Glomerular visceral epithelial cell (primary cell): Measurements from ENCODE around the gene MYO9A.

ENCODE experiments used
- DNase-seq: peaks from one replicate; pipeline ENCODE4 v3.0.0-alpha.2; 2016; ENCODE audit errors: extremely low spot score

Gene MYO9A, protein sequence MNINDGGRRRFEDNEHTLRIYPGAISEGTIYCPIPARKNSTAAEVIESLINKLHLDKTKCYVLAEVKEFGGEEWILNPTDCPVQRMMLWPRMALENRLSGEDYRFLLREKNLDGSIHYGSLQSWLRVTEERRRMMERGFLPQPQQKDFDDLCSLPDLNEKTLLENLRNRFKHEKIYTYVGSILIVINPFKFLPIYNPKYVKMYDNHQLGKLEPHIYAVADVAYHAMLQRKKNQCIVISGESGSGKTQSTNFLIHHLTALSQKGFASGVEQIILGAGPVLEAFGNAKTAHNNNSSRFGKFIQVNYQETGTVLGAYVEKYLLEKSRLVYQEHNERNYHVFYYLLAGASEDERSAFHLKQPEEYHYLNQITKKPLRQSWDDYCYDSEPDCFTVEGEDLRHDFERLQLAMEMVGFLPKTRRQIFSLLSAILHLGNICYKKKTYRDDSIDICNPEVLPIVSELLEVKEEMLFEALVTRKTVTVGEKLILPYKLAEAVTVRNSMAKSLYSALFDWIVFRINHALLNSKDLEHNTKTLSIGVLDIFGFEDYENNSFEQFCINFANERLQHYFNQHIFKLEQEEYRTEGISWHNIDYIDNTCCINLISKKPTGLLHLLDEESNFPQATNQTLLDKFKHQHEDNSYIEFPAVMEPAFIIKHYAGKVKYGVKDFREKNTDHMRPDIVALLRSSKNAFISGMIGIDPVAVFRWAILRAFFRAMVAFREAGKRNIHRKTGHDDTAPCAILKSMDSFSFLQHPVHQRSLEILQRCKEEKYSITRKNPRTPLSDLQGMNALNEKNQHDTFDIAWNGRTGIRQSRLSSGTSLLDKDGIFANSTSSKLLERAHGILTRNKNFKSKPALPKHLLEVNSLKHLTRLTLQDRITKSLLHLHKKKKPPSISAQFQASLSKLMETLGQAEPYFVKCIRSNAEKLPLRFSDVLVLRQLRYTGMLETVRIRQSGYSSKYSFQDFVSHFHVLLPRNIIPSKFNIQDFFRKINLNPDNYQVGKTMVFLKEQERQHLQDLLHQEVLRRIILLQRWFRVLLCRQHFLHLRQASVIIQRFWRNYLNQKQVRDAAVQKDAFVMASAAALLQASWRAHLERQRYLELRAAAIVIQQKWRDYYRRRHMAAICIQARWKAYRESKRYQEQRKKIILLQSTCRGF (N-terminal part only)

DNA sequence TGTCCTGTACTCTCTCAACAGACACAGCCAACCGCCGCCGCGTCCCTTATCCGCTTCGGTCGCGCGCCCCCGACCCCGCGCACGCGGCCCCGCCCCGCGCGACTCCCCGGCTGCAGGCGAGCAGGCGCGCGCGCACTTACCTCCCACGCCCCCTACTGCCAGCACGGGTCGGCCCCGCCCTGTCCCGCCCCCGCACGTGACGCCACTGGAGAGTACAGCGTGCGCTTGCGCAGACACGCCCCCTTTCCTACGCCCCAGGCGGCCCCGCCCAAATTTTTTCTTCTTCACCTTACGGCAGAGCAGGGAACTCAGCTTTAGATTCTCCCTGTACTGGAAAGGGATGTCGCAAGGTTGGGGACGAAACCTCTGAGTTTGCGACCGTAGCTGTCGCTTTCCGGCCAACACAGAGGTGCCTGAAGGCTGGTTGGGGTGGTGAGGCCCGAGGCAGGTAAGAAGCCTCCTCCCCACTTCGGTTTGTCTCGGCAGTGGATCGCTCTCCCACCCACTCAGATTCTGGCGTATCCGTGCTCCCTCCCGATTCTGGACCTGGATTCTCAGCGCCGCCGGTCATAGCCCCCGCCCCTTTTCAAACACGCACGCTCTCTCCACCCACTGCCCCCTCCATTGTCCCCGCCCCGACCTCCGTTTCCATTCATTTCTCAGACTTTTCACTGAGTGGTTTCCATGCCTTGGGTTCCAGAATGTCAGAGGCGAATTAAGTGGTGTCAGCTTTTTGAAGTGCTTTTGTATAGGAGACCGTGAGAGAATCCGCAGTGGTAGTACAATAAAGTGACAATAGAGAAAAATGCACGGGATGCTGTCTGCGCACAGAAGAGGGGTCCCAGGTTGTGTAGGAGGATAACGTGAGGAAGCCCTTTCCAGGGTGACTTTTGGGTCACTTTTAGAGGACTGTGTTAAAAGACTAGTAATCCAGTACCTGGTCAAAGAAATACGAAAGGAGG is at the start of gene MYO9A, which contains the start of gene SENP8:
Gene MYO9A, minus strand, starts transcription at position 134 of the 962 bp plus-strand sequence. CDS start 71,587 bp downstream, outside the sequence.
Gene SENP8, plus strand, starts transcription at position 387 of the 962 bp plus-strand sequence. CDS start 21,221 bp downstream, outside the sequence.
- peak; percentile 99 for DNase-seq

DNA sequence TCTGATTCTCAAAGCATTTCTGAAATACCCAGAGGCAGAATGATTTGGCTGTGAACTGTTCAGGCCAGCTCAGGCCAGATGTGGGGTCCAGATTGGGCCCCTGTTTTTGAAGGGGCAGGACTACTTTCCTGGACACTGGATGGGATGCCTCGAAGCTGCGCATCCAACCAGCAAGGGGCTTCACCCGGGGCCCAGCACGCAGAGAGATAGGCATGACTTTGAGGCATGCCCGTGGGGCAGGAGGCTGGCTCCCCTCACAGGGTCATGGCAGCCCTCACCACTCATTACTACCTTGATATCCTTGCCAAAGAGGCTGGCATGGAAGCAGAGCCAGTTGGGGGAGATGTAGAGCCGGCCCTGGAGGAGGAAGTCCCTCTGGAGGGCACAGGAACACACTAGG is 49.5 kb upstream of the MYO9A start:
- DNase-seq, result no peak

DNA sequence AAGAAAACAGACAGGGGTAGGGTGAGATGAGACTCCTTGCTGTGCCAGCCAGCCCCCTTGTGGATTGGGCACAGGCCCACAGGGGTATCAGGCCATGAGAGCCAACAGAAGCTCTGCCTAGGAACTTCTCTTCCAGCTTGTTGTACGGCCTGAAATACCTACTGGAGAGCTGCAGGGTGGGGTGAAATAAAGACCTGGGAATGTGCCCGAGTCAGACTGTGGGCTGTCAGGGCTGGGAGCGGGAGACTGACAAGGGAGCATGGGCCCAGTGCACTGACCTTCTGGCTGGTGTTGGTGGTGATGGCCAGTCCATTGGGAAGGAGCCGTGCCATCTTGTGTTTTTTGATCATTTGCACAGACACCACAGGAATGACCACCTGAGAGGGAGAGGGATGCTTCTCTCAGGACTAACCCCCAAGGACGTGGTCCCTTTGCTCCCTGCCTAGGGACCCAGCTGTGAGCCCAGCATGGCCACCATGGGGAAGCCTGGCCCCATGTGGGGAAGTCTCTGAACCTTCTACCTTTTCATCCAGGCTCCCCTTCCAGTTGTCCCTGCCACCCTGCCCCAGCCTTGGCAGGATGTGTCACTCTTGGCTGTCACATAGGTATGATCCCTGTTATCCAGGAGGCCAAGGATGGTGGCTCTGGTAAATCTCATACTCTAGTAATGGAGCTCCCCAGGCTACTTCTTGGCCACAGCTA is 48.9 kb upstream of the MYO9A start:
- DNase-seq, result no peak

DNA sequence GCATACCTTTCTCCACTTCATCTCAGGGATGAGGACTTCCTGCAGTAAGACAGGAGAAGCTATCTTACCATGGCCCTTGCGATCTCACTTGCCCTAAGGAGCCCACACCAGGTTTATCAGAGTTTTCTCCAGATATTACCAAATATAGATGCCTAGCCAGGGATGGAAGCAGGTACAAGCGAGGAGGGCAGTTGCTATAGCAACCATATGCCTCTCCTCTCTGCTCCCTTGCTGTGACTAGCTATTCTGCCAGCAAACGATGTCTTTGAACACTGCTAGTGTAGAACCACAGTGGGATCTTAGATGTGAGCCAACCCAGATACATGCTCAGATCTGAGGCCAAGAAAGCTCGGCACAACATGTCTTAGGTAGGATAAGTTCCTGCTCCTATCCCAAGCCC is 45.8 kb upstream of the MYO9A start:
- no peak for DNase-seq

DNA sequence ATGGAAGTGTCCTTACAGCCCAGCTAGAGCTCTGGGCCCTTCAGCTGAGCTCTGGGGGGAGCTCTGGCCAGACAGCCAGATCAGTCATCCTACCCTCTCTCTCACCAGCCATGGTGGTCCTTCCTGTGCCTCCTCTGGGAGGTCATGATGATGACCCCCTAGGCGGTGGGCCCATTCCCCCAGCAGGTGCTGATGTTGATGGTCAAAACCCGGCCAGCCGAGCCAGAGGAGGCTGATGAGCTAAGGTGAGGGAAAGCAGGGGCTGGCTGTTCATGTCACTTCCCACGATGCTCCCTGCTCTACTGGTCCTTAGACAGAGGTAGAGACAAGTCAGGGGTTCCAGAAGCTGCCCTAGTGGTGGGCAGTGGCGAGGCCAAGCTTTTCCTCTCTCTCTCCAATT is 44.6 kb upstream of the MYO9A start:
- no peak for DNase-seq

DNA sequence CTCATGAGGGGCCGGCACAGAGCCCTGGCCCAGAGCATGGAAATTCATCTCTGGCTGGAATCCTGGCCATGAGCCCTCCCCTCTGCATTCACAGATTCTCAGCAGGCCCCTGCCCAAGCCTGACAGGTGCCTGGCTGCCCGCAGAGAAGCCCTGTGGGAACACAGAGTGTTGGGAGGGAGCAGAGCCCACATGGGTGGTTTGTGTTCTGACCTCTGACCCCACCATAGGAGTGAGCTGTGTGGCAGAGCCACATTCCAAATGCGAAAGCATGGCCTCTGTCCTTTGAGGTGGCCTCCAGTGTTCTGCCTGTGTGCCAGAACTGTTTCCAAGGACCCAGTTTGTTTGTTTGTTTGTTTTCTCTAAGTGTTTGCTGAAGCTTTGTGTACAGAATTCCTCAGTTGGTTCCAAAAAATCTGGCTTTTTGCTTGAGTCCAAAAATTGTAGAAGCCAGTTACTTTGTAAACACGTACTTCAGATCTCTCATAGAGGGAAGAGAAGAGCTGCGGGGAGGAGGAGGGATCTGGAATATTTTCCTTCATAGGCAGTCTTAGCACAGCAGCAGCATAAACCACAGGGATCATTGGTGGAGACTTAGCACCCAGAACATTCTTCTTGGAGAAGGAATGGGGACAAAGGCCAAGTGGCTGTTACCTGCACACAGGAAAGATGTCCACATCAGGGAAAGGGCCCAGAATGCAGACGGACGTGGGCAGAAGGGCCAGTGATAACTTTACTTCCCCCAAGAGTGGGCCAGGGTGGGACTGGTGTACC is 43.6 kb upstream of the MYO9A start:
- no peak for DNase-seq

DNA sequence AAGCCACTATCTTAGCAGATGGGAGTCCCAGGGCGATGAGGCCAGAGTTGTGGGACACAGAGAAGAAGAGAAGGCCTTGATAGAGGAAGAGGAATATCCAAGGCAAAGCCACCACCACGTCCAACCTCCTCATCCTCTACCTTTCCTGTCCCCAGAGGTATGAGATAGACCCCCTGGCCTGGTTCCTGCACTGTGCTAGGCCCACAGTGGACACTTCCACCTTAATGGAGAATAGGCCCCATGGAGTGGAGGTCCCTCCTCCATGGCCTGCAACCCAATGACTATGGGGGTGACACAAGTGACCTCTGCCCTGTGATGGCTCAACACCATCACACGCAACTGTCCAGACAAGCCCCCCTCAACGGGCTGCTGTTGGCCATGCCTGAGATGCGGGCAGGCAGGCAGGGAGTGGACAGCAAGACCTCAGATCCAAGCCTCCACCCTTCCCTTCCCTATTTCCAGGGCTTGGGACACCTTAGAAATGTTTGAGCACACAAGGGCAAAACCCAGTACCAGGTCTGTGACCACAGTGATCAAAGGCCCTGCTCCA is 42.8 kb upstream of the MYO9A start:
- no peak for DNase-seq

DNA sequence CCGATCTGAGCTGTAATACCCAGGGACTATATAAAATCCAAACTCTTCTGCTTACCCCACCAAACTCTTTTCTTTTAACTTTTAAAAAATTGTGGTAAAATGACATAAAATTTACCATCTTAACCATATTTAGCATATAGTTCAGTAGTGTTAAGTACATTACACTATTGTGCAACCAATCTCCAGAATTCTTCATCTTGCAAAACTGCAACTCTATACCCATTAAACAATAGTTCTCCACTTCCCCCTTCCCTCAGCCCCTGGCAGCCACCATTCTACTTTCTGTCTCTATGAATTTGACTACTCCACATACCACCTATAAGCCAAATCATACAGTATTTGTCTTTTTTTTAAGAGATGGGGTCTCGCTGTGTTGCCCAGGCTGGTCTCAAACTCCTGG is 39.0 kb upstream of the MYO9A start:
- DNase-seq, result no peak

DNA sequence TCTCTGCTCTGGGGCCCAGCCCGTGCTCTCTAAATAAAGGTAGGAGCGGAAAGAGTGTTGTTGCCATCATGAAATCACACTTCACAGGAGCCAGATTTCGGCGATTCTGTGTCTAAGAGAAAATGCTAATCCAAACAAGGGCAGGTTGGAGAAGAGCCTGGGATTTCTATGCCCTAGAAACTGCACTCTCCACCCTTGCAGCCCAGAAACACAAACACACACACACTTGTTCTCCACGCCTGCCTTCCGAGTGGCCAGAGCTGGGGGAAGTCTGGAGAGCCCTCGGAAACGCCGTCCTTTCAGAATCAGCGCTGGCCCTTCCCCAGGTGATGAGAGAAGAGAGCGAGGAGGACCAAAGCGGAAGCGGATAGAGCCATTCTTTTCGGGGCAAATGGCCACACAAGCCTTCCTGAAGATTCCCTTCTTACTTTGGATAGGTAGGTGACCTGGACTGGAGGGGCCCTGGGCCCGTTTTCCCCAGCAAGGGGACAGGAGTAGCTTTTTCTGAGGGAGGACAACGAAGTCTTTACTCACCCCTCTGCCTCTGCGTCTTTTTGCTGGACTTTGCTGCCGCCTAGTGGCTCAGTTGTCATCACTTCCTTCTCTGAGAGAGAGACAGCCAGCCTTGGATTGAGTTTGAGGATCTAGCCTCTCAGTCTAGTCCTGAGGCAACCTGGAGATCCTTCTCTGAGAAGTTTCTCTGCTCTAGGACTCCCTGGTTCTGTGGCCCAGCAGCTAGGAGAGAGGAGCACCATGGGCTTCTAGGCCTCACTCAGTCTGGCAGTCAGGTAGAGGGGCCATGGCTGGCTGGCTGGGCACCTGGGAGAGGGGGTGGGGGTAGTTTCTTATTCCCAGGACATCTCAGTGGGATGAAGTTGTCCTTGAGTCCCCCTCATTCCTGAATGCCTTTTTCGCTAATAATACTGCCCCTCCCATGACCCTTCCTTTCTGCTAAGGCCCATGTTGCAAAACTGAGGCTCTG is 38.0 kb upstream of the MYO9A start:
- peak; percentile 84 for DNase-seq

DNA sequence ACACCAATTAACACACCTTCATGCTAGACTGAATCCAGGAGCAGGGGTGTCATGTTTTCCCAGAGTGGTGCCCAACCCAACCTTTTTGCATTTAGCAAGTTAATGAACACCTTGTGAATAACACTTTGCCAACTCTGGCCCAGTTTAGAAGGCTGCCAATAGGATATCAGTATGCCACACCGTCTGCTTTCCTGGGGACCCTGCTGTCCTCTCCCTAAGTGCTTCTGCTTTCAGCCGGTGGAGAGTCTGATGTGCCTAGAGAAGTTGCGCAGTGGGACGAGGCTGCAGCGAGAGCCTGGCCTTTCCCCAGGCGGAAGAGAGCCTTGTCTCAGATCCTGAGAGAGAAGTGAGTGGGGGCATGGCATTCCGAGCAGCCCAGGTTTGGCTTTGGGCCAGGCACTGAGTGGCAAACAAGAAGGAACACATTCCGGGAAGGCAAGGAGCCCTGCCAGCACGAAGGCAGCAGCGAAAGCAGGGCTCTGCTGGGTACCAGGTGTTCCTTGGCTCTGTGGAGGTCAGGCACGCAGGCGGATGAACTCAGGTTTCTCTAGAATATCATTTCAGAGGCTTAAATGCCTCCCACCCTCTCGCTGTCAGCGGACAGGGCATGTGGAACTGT is 37.2 kb upstream of the MYO9A start:
- DNase-seq, result peak; percentile 95

DNA sequence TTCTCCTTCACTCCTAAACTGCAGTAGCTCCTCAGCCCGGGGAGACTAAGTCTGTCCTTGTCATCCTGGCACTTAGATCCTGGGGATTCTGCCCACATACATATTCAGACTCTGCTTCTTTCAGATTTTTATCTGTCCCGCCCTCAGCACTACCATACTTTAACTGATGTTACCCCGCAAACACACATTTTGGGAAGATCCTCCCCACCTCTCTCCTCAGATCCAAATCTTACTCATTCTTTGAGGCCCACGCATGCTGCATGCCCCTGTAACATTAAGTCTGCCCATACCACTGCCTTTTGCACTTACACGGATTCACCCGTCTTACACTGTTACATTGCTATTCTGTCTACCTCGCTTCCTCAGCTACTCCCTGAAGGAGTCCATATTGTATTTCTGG is 36.4 kb upstream of the MYO9A start:
- DNase-seq, result no peak

DNA sequence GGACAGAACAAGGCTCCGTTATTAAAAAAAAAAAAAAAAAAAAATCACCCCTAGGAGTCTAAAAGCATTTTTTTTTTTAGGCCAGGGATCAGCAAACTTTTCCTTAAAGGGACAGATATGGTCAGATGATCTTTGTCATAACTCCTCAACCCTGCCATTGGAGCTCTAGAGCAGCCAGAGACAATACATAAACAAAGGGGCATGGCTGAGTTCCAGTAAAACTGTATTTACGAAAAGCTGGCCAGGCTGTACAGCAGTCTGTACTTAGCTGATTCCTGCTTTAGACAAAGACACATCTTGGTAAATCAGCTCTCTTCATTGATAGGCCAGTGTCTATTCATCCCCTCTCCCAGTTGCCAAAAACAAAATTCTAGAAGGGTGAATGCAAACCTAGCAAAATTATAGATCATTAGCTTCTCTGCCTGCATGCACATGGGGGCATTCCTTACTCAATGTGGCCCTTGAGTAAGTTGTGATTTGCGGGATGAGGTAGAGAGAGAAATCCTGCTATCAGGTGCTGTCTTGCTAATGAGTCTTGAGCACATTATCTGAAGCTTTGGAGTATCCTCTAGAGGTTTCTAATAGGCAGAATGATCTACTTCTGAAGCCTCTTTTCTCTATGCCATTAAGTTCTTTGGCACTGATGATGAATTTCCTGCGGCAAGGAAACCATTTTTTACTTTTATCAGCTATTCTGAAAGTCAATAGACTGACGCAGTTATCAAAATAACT is 35.5 kb upstream of the MYO9A start:
- no peak for DNase-seq

DNA sequence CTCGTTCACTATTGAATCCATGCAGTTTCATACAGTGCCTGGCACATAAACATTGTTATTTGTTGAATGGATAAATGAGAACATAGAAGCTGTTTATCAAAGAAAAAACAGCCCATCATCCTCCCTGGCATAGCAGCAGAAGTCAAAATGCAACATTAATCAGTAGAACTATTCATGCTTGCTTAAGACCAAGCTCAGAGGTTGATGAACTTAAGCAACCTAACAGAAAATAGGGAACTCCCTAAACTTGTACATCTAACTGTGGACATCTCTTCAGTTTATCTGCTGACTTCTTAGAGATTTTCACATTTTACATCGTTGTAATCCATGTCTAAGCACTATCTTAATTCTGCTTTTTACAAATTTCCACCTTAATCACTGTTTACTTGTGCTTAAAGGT is 29.5 kb upstream of the MYO9A start:
- DNase-seq, result no peak

DNA sequence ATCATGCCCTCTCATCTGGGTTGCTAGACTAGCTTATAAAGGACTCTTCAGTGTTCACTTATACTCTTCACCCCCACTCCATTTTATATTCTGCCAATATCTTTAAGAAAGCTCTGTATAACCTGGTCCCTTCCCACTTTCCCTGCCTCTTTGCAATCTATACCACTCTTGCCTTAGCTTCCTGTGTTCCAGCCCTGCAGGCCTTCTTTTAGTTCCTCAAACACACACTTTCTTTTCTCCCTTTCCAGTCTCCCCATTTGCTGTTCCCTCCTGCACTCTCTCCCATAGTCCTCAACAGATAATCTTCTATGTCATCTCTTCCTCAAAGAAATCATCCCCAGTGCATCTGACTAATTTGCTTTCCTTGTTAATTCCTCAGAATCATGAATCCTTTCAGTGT is 29.0 kb upstream of the MYO9A start:
- DNase-seq, result no peak

DNA sequence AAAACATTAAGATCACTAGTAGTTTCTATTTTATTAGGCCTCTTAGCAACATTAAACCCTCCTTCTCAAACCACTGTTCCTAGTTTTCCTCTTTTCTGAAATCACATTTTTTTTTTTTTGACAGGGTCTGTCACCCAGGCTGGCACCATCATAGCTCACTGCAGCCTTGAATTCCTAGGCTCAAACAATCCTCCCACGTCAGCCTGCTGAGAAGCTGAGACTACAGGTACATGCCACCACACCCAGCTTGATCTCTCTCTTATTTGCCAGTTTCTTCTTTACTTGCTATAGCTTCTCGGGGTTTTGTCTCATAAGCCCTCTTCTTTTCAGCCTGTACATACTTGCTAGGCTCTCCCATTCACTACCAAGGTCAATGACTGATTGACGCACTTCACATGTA is 28.3 kb upstream of the MYO9A start:
- DNase-seq, result no peak

DNA sequence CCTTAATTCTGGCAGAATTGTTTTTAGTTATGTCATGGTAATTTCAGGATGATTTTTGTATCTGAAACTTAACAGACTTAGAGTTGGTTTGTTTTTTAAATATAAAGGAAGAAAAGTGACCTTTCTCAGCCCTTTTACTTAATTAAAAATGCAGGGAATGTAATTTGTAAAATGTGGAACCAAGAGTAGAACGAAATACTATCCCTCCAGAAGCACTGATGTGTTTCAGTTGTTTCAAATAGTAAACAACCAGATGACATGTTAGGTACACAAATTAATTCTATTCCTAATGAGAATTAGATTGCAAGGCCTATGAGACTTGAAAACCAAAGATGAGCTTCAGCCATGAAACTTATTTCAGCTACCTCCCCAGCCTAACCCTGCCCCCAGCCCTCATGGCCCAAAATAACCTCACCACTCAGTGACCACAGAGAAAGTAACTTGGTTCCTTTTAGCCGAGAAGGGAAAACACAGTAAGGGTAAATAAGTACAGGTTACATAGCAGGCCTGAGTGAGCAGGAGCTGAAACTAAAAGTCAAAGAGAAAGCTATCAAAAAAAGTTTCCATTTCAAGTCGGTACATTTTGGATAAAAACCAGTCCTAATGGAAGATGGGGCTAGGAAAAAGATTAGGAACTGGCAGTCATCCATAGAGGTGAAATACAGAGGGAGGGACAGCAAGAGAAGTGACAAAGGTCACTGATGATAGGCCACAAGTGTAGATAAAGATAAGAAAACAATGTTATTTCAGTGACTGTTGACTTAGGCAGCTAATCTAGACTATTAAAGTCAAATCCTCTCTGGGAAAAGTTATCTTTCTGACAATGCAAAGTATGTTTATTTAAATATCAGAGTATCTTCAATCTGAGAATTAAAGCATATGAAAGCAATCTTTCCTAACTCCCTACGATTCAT is 23.5 kb upstream of the MYO9A start:
- DNase-seq, result no peak
